GM12873 (cell line): ENCODE data around the gene MED13L.

Experiments used
- TF ChIP-seq, protein P1 (sequence below): IDR thresholded peaks from 2 replicates; pipeline ENCODE4 v1.5.1; 2012; ENCODE audit warnings: low read depth, mild to moderate bottlenecking, moderate library complexity, low read length, control low read depth; ENCODE audit not compliant: insufficient read depth; ENCODE audit errors: missing control alignments

The MED13L gene

DNA sequence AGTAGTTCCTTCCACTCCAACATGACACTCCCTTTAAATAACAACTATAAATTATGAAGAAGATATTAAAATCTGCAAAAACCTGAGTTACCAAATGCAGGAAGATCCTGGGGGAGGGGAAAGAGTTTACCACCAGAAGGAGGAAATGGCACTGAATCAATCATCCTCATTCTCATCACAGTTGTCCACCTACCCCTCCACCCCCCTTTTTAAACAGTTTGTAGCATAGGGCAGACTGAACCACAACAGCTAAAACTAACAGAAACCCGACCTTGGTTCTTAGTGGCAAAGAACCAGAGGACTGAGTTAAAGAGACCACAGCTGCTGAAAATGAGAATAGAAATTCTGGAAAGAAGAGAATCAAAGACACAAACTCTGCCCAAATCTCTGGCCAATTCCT is 189.5 kb downstream of the MED13L start:
- TF ChIP-seq, protein P1, sequence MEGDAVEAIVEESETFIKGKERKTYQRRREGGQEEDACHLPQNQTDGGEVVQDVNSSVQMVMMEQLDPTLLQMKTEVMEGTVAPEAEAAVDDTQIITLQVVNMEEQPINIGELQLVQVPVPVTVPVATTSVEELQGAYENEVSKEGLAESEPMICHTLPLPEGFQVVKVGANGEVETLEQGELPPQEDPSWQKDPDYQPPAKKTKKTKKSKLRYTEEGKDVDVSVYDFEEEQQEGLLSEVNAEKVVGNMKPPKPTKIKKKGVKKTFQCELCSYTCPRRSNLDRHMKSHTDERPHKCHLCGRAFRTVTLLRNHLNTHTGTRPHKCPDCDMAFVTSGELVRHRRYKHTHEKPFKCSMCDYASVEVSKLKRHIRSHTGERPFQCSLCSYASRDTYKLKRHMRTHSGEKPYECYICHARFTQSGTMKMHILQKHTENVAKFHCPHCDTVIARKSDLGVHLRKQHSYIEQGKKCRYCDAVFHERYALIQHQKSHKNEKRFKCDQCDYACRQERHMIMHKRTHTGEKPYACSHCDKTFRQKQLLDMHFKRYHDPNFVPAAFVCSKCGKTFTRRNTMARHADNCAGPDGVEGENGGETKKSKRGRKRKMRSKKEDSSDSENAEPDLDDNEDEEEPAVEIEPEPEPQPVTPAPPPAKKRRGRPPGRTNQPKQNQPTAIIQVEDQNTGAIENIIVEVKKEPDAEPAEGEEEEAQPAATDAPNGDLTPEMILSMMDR = no peak

DNA sequence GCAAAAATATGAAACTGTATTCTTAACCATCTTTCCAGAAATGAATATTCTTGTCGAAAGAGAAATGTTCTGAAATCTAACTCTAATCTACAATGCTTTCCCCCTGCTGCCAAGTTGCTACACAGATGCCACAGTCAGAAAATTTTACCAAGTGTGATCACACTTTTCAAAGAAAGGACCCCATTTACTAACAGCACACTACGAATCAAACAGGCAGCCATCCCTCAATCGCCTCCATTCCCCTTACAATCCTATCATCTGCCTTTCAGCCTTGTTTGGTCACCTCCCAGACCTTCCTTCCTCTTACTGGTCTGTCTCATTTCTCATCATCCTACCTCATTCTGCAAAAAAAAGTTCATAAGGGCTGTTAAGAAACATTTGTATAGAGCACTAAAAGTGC is 190.1 kb downstream of the MED13L start:
- TF ChIP-seq, protein P1 = no peak

DNA sequence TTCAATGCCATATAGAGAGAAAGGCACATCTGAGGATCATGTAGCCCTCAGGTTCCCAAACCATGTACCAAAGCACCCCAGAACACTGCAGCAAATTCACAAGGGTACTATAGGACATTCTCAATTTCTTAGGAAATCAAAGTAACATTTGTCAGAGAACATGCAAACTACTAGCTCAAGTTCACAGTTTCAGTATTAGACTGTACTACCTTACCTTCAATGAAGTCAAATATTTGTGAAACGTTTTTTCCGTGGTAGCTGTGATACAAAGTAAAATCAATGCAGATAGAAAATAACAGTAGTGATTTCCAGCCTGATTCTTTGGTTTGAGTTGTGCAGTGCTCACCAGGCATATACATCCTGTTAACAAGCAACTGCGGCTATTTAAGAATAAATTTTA is 197.1 kb downstream of the MED13L start:
- TF ChIP-seq, protein P1 = no peak

DNA sequence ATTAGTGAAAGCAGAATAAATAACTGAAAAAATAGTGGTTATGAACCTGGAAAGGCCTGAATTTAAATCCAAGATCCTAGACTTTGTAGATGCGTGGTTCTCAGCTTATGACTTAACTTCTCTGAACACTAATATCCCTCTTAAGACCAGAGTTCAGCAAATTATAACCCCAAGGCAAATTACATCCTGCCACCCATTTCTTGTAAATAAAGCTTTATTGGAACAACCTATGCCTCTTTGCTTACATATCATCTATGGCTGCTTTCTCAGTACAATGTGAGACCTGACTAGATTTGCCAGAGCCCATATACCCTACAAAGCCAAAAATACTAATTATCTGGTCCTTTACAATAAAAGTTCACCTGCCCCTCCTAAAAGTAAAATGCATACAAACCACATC is 199.1 kb downstream of the MED13L start:
- TF ChIP-seq, protein P1 = no peak

DNA sequence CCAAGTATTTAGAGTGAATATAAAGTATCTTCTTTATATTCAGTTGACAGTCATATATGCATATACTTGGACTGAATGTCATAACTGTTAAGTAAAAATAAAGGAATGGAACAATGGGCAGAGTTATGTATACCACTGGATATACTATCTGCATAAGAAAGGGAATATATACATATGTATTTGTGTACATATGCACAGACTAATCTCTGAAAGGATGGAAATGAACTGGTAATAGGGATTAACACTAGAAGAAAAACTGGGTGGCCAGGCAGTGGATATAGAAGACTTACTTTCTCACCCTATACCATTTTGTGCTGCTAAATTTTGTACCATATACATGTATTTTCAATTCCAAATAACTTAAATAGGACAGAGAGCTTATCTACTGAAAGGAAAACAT is 200.1 kb downstream of the MED13L start:
- TF ChIP-seq, protein P1 = no peak

DNA sequence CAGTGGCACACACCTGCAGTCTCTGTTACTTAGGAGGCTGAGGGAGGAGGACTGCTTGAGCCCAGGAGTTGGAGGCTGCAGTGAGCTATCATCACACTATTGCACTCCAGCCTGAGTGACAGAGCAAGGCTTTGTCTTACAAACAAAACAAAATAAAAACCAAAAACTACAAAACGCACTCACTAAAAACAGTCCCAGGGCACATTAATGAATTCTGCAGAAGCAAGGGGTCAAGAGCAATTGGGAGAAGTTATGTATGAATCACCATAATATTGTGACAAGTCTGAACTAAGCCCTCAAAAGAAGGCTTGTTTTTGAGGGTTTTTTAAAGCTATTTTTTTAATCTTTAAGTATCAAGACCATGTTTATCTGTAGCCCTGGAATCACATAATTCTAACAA is 201.1 kb downstream of the MED13L start:
- TF ChIP-seq, protein P1 = no peak

DNA sequence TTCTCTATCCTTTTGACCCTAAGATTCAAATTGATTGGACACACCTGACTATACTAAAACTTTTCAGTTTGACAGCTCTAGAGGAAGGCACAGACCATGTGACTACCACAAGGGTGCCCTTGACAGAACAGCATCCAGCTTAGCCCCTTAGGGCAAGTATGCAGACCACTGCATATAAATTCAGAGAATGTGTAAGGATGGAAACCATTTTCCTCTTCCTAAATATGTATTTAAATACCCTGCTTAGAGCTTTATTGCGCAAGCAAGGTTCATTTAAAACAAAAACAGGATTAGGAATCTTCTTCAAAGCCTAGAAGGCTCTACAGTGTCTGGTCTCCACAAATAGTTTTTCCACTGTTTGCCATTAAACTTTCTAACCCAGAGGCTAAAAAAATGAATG is 202.8 kb downstream of the MED13L start:
- TF ChIP-seq, protein P1 = no peak
